Endothelial cell (in vitro differentiated cells): ENCODE results near the gene ZBTB34. TPM values are rescaled to one million over a fixed set of nuclear protein-coding genes. Genes with fewer than 3 reads are reported as not detected.

Experiments
- DNase-seq: peaks from one replicate; pipeline ENCODE4 v3.0.0; 2021; ENCODE audit warnings: low spot score
- H3K27ac Mint-ChIP-seq: one replicate; pipeline ENCODE4 v1.8.0; 2021; ENCODE audit warnings: mixed read lengths, inconsistent platforms; ENCODE audit not compliant: unreplicated experiment
- H3K27me3 Mint-ChIP-seq: one replicate; pipeline ENCODE4 v1.8.0; 2021; ENCODE audit warnings: mild to moderate bottlenecking, moderate library complexity, mixed read lengths, inconsistent platforms; ENCODE audit not compliant: unreplicated experiment
- H3K36me3 Mint-ChIP-seq: one replicate; pipeline ENCODE4 v1.8.0; 2021; ENCODE audit warnings: mild to moderate bottlenecking, low read depth, mixed read lengths, inconsistent platforms; ENCODE audit not compliant: unreplicated experiment
- H3K4me1 Mint-ChIP-seq: one replicate; pipeline ENCODE4 v1.8.0; 2021; ENCODE audit warnings: mild to moderate bottlenecking, mixed read lengths, inconsistent platforms; ENCODE audit not compliant: unreplicated experiment
- H3K4me3 Mint-ChIP-seq: one replicate; pipeline ENCODE4 v1.8.0; 2021; ENCODE audit warnings: mild to moderate bottlenecking, mixed read lengths, inconsistent platforms; ENCODE audit not compliant: unreplicated experiment
- H3K9me3 Mint-ChIP-seq: one replicate; pipeline ENCODE4 v1.8.0; 2021; ENCODE audit warnings: mixed read lengths, inconsistent platforms; ENCODE audit not compliant: unreplicated experiment
- CTCF ChIP-seq: fragments of 200-600 bp; sonication (generic); IDR thresholded peaks from one replicate; pipeline ENCODE4 v1.5.0; 2021; ENCODE audit warnings: antibody characterized with exemption; ENCODE audit not compliant: unreplicated experiment
- total RNA-seq: library from RNA; stranded (reverse); fragmentation: NEBNext Ultra II Directional; extraction: Animal tissue kit (Norgen Biotek cat#: 25700); gene quantifications from one replicate; pipeline ENCODE4 v1.2.1, GENCODE V29; 2021; ENCODE audit not compliant: unreplicated experiment

The ZBTB34 gene
- total RNA-seq, 1 donor from 2014 or later, result 22.9 TPM

- no peak overlapping the region for H3K4me3 Mint-ChIP-seq
- H3K9me3 Mint-ChIP-seq, result no peaks in the 10 kb centered on the region
- H3K36me3 Mint-ChIP-seq, result no peaks in the 10 kb centered on the region
- H3K4me1 Mint-ChIP-seq, result peaks cover 2% of the 10 kb centered on the region
- TF ChIP-seq CTCF, result peak; percentile 23
- DNase-seq, result no peak
- no peak overlapping the region for H3K27ac Mint-ChIP-seq
- peaks cover 1% of the 10 kb centered on the region for H3K27me3 Mint-ChIP-seq
These were observed 32.6 kb downstream of the ZBTB34 start for GRCh38 chr9:126893079-126893478.

- Mint-ChIP-seq H3K27me3 (peaks cover 1% of the 10 kb centered on the region), H3K27ac (no peak overlapping the region), H3K4me1 (peaks cover 2% of the 10 kb centered on the region), H3K4me3 (no peak overlapping the region), H3K36me3 (no peaks in the 10 kb centered on the region), H3K9me3 (no peaks in the 10 kb centered on the region)
- no peak for DNase-seq
- TF ChIP-seq CTCF, result no peak
These were observed 33.7 kb downstream of the ZBTB34 start for GRCh38 chr9:126894052-126894603.

GRCh38 chr9:126902210-126902609, 41.8 kb downstream of the ZBTB34 start:
- H3K36me3 Mint-ChIP-seq, result no peaks in the 10 kb centered on the region
- no peaks in the 10 kb centered on the region for H3K4me1 Mint-ChIP-seq
- no peaks in the 10 kb centered on the region for H3K9me3 Mint-ChIP-seq
- H3K27ac Mint-ChIP-seq, result no peak overlapping the region
- TF ChIP-seq CTCF, result no peak
- no peaks in the 10 kb centered on the region for H3K27me3 Mint-ChIP-seq
- no peak overlapping the region for H3K4me3 Mint-ChIP-seq
- no peak for DNase-seq

- H3K4me3 Mint-ChIP-seq, result no peak overlapping the region
- no peaks in the 10 kb centered on the region for H3K36me3 Mint-ChIP-seq
- no peaks in the 10 kb centered on the region for H3K9me3 Mint-ChIP-seq
- no peaks in the 10 kb centered on the region for H3K4me1 Mint-ChIP-seq
- no peak for DNase-seq
- H3K27me3 Mint-ChIP-seq, result no peaks in the 10 kb centered on the region
- no peak for TF ChIP-seq CTCF
- no peak overlapping the region for H3K27ac Mint-ChIP-seq
These were observed 44.1 kb downstream of the ZBTB34 start for GRCh38 chr9:126904586-126904985.

- no peak for DNase-seq
- Mint-ChIP-seq H3K4me3 (no peak overlapping the region), H3K36me3 (no peaks in the 10 kb centered on the region), H3K4me1 (no peaks in the 10 kb centered on the region), H3K27me3 (no peaks in the 10 kb centered on the region), H3K9me3 (no peaks in the 10 kb centered on the region), H3K27ac (no peak overlapping the region)
- no peak for TF ChIP-seq CTCF
These were observed 45.7 kb downstream of the ZBTB34 start for GRCh38 chr9:126906091-126906490.
